Thoracic aorta (tissue), 2 donors: ENCODE data around the gene DISC1. TPM values are rescaled to one million over a fixed set of nuclear protein-coding genes. Genes with fewer than 3 reads are reported as not detected.

Source experiments
- ATAC-seq: fragments of 150-250 bp; one replicate; pipeline ENCODE4 v1.8.0; 2017; ENCODE audit warnings: low read depth; ENCODE audit not compliant: insufficient number of reproducible peaks, low FRiP score
- DNase-seq: peaks from one replicate; pipeline ENCODE4 v3.0.0-alpha.2; 2020; ENCODE audit warnings: low spot score
- H3K27ac ChIP-seq, 2 donors: fragments of 200-600 bp; sonication (generic); 1 replicate in 1 of 2; 2 replicates in 1 of 2; pipeline ENCODE4 v1.5.1; 2016; ENCODE audit warnings: mild to moderate bottlenecking in 2 of 2, moderate library complexity in 2 of 2
- H3K27me3 ChIP-seq: fragments of 200-600 bp; sonication (generic); replicated peaks from 2 replicates; pipeline ENCODE4 v1.6.0; 2016; ENCODE audit warnings: mild to moderate bottlenecking; ENCODE audit not compliant: insufficient read depth
- H3K36me3 ChIP-seq: fragments of 200-600 bp; sonication (generic); one replicate; pipeline ENCODE4 v1.5.1; 2016
- H3K4me1 ChIP-seq, 2 donors: fragments of 200-600 bp; sonication (generic); 1 replicate in 1 of 2; 2 replicates in 1 of 2; pipeline versions ENCODE4 v1.5.1 to v1.6.0; 2016; ENCODE audit warnings: low read depth in 2 of 2, mild to moderate bottlenecking in 1 of 2; ENCODE audit not compliant: control insufficient read depth in 1 of 2
- H3K4me3 ChIP-seq: fragments of 200-600 bp; sonication (generic); 2 replicates; pipeline ENCODE4 v1.5.1; 2016; ENCODE audit warnings: mild to moderate bottlenecking
- H3K9me3 ChIP-seq: fragments of 200-600 bp; sonication (generic); 2 replicates; pipeline ENCODE4 v1.5.1; 2016
- total RNA-seq, 2 donors: library from RNA; depleted of rRNA; stranded (reverse); fragments of >200 nt; gene quantifications; one replicate each; pipeline versions ENCODE4 v1.1.0 to v1.2.3, GENCODE V29; 2016
- TF ChIP-seq, protein P1 (sequence below): fragments of 200-600 bp; sonication (generic); IDR thresholded peaks from one replicate; pipeline ENCODE4 v1.5.1; 2019; ENCODE audit warnings: antibody characterized with exemption

Gene DISC1
- total RNA-seq, 2 donors from 2014 or later, result 13.1 to 26.9 TPM

DNA sequence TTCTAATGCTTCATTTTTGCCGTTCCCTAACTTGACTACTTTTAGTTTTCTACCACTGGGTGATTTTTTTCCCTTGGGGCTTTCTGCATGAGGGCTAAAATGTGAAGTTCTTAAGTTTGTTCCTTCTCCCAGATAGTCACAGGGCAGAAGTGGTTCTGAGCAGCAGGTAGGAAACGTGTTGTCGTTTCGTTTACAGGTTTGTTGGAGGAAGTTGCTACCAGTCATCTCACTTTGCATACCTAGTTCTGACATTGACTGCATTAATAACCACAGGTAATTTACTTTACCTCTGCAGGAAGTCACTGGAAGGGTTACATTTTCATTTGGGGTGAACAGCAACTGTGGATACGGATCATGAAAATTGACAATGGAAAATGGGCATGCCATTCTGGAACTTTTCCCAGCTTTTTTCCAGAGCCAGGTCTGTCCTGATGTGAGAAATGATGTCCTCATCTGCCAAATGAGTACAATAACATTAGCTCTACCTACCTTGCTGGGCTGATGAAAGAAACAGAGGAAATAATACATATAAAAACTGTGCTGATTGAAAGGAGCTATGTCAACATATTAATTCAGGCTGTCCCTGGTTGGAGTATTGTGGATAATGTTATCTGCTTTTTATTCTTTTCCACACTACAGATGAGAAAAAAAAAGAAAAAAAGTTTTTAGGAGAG is 94.2 kb downstream of the DISC1 start:
- TF ChIP-seq, protein P1, sequence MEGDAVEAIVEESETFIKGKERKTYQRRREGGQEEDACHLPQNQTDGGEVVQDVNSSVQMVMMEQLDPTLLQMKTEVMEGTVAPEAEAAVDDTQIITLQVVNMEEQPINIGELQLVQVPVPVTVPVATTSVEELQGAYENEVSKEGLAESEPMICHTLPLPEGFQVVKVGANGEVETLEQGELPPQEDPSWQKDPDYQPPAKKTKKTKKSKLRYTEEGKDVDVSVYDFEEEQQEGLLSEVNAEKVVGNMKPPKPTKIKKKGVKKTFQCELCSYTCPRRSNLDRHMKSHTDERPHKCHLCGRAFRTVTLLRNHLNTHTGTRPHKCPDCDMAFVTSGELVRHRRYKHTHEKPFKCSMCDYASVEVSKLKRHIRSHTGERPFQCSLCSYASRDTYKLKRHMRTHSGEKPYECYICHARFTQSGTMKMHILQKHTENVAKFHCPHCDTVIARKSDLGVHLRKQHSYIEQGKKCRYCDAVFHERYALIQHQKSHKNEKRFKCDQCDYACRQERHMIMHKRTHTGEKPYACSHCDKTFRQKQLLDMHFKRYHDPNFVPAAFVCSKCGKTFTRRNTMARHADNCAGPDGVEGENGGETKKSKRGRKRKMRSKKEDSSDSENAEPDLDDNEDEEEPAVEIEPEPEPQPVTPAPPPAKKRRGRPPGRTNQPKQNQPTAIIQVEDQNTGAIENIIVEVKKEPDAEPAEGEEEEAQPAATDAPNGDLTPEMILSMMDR, result no peak
- ATAC-seq (no peak), DNase-seq (no peak)
- H3K4me1 ChIP-seq, result no peaks in the 10 kb centered on the region
- no peak overlapping the region for H3K4me3 ChIP-seq
- H3K36me3 ChIP-seq, result no peaks in the 10 kb centered on the region
- no peaks in the 10 kb centered on the region for H3K27me3 ChIP-seq
- no peak overlapping the region for H3K27ac ChIP-seq
- no peaks in the 10 kb centered on the region for H3K9me3 ChIP-seq

DNA sequence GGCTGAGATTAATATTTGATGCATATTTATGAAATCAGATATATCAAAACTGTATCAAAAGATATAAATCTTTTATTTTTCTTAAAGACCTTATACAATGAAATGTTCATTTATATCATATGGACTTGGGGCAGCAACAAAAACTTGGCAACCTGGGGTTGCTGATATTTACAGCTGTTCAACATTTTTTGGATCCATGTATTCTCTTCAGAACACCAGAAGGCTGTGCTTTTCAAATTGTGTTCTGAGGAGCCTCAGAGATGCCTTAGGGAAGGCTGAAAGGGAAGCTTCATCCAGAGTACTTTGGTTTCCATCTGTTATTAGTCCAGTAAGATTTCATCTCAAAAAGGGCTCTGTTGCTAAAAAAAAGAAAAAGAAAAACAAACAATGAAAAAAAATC is 94.8 kb downstream of the DISC1 start:
- H3K36me3 ChIP-seq, result no peaks in the 10 kb centered on the region
- H3K9me3 ChIP-seq, result no peaks in the 10 kb centered on the region
- DNase-seq (no peak), ATAC-seq (no peak)
- H3K27ac ChIP-seq, result no peak overlapping the region
- TF ChIP-seq, protein P1, result no peak
- H3K4me3 ChIP-seq, result no peak overlapping the region
- no peaks in the 10 kb centered on the region for H3K4me1 ChIP-seq
- H3K27me3 ChIP-seq, result no peaks in the 10 kb centered on the region

GRCh38 chr1:231722356-231722755 is 95.8 kb downstream of the DISC1 start:
- DNase-seq (no peak), ATAC-seq (no peak)
- Histone ChIP-seq H3K27ac (no peak overlapping the region), H3K4me1 (no peaks in the 10 kb centered on the region), H3K27me3 (no peaks in the 10 kb centered on the region), H3K4me3 (no peak overlapping the region), H3K36me3 (no peaks in the 10 kb centered on the region), H3K9me3 (no peaks in the 10 kb centered on the region)
- TF ChIP-seq, protein P1, result no peak

DNA sequence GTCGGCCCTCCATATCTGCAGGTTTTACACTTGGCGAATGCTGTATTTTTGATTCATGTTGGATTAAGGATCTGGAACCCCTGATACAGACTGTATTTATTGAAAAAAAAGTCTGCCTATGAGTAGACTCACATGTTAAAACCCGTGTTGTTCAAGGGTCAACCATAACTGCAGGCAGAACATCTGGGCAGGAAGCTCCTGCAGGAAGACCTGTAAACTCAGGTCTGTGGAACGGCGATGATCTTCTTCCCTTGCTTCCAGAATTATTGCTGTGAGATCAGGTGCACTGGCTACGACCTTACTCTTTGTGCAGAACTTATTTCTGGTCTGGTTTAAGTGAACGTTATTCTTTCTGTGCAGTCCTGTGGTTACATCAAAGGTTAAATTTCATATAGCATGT is 96.6 kb downstream of the DISC1 start:
- Histone ChIP-seq H3K36me3 (no peaks in the 10 kb centered on the region), H3K9me3 (no peaks in the 10 kb centered on the region), H3K4me3 (no peak overlapping the region), H3K27me3 (no peaks in the 10 kb centered on the region), H3K4me1 (no peaks in the 10 kb centered on the region), H3K27ac (no peak overlapping the region)
- TF ChIP-seq, protein P1, result no peak
- ATAC-seq (no peak), DNase-seq (no peak)

DNA sequence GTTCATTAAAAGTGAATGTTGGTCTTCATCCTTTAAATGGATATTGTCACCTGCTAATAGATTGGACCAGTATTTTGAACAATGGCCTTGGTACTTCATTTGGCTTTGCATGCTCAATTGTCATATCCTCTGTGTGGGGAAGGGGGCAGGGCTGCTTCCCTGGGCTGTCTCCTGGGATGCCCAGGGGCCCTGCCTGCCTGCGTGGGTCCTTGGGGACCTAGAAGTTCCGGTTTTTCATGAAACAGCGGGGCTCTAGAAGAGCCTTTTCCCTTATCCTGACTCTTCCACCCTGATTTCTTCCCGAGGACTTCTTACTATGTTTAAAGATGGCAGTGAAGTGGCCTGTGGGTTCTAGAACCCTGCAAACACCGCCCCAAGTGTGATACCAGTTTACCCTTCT is 97.5 kb downstream of the DISC1 start:
- DNase-seq (no peak), ATAC-seq (no peak)
- Histone ChIP-seq H3K4me3 (no peak overlapping the region), H3K27me3 (no peaks in the 10 kb centered on the region), H3K9me3 (no peaks in the 10 kb centered on the region), H3K36me3 (no peaks in the 10 kb centered on the region), H3K4me1 (no peaks in the 10 kb centered on the region), H3K27ac (no peak overlapping the region)
- TF ChIP-seq, protein P1, result no peak
